ENCODE measurements around the gene ANKS6.

DNA sequence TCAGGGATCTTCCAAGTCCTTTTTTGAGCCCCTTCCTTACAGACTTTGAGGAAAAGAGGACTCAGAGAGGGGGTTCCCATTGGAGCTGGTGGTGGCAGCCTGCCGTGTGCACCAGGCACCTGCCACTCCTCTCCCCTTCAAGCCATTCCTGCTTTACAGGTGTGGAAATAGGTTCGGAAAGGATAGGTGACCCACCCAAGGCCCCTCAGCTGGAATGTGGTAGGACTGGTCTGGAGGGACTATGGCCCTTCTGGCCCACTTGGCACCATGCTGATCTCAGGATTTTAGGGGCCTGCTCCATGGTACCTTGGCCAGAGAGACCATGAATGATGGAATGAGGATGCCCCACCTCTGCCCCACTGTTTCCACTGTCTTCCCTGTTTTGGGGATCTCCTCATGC, 12.5 kb upstream of the ANKS6 start:
- TF ChIP-seq POLR2AphosphoS5 (IDR thresholded peaks at IDR 0.05; ENCODE audit: low read depth, low read length) = no peak
- TF ChIP-seq, protein P1, sequence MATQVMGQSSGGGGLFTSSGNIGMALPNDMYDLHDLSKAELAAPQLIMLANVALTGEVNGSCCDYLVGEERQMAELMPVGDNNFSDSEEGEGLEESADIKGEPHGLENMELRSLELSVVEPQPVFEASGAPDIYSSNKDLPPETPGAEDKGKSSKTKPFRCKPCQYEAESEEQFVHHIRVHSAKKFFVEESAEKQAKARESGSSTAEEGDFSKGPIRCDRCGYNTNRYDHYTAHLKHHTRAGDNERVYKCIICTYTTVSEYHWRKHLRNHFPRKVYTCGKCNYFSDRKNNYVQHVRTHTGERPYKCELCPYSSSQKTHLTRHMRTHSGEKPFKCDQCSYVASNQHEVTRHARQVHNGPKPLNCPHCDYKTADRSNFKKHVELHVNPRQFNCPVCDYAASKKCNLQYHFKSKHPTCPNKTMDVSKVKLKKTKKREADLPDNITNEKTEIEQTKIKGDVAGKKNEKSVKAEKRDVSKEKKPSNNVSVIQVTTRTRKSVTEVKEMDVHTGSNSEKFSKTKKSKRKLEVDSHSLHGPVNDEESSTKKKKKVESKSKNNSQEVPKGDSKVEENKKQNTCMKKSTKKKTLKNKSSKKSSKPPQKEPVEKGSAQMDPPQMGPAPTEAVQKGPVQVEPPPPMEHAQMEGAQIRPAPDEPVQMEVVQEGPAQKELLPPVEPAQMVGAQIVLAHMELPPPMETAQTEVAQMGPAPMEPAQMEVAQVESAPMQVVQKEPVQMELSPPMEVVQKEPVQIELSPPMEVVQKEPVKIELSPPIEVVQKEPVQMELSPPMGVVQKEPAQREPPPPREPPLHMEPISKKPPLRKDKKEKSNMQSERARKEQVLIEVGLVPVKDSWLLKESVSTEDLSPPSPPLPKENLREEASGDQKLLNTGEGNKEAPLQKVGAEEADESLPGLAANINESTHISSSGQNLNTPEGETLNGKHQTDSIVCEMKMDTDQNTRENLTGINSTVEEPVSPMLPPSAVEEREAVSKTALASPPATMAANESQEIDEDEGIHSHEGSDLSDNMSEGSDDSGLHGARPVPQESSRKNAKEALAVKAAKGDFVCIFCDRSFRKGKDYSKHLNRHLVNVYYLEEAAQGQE (IDR thresholded peaks at IDR 0.05; ENCODE audit: insufficient read depth in 1 of 2, low read depth in 2 of 2, low read length in 2 of 2) = no peak
